ENCODE measurements around the gene CFAP54. TPM values are rescaled to one million over a fixed set of nuclear protein-coding genes. Genes with fewer than 3 reads are reported as not detected.

CFAP54 gene
- total and polyA plus RNA-seq, 2 donors (not counting 3 experiments of a cell fraction or from before 2014, with no cell fraction given), result 3.6 to 26.9 TPM

- DNase-seq (ENCODE audit: low read depth, low spot score) (no peak), FAIRE-seq (no peak)
- no peaks in the 10 kb centered on the region for H3K9me3 ChIP-seq (replicated peaks; ENCODE audit: control insufficient read depth, insufficient read depth, low read length)
- H3K36me3 ChIP-seq (ENCODE audit: control insufficient read depth in 2 of 2, extremely low read depth in 1 of 2, insufficient read depth in 2 of 2, low read length in 2 of 2), result no peaks in the 10 kb centered on the region
- H3K9ac ChIP-seq (replicated peaks; ENCODE audit: extremely low read depth, insufficient read depth, low read length), result no peak overlapping the region
- H3K4me3 ChIP-seq (replicated peaks in 1 of 3; ENCODE audit: insufficient read depth in 1 of 3, low read depth in 1 of 3, low read length in 3 of 3), result no peak overlapping the region
- peaks cover 22% of the 10 kb centered on the region for H3K79me2 ChIP-seq (ENCODE audit: control insufficient read depth, insufficient read depth, low read length)
- dilution Hi-C loops (cut with MboI; ENCODE audit: extremely low pct_ligation_motif_present, low sequenced_read_pairs), result no loop called here
- BruUV-seq (replicated peaks), result no TSS peak
- CTCF ChIA-PET, result interaction anchor here (1.1 to 2.5 kb wide), 4 partner anchors 9 to 60 kb away, joined by 3 to 11 read pairs (median 7); no protein-coding TSS in a partner anchor
- intact Hi-C loops (cut with micrococcal nuclease), result no loop called here
- H2AFZ ChIP-seq (ENCODE audit: low read depth, low read length), result no peak overlapping the region
- peaks cover 12% of the 10 kb centered on the region for H3K4me1 ChIP-seq (ENCODE audit: control insufficient read depth, extremely low read depth, insufficient read depth, low read length)
- no peaks in the 10 kb centered on the region for H3K27me3 ChIP-seq (ENCODE audit: control insufficient read depth in 2 of 2, insufficient read depth in 2 of 2, low read length in 2 of 2)
- POLR2A ChIA-PET, result interaction anchor here (0.6 kb wide), 1 partner anchor 66 kb away, joined by 6 read pairs; no protein-coding TSS in a partner anchor
- no peaks in the 10 kb centered on the region for H4K20me1 ChIP-seq (replicated peaks; ENCODE audit: control insufficient read depth, extremely low read depth, insufficient read depth, low read length)
- H3K4me2 ChIP-seq (ENCODE audit: insufficient read depth, low read length), result no peak overlapping the region
- no peak overlapping the region for H3K27ac ChIP-seq (ENCODE audit: insufficient read depth, low read depth, low read length)
- no peaks in the 10 kb centered on the region for H3K9me1 ChIP-seq (replicated peaks; ENCODE audit: control insufficient read depth, extremely low read depth, insufficient read depth, low read length)
- TF ChIP-seq FOS (IDR thresholded peaks at IDR 0.05; ENCODE audit: borderline replicate concordance, insufficient read depth, low read length) (no peak), POLR2A (IDR thresholded peaks at IDR 0.05; ENCODE audit: low read depth, low read length) (no peak), MYC (IDR thresholded peaks at IDR 0.05; ENCODE audit: low read depth, low read length) (no peak), EZH2 (IDR thresholded peaks at IDR 0.05; ENCODE audit: borderline replicate concordance, low read depth, low read length, severe bottlenecking) (no peak), JUN (IDR thresholded peaks at IDR 0.05; ENCODE audit: borderline replicate concordance, insufficient read depth, insufficient read length, low read depth) (no peak), MAX (IDR thresholded peaks at IDR 0.05; ENCODE audit: insufficient read depth, insufficient read length) (no peak)
These were observed 33.0 kb upstream of the CFAP54 start for GRCh38 chr12:96456265-96456974.

Measured in endothelial cell of umbilical vein (primary cell).